ENCODE data around the gene MT1E.
A peak's percentile ranks its signal among the peaks of the same experiment; 100 is the strongest.
"Not testable (repeated sequence)": the region's sequence is repeated elsewhere in the genome, so short reads cannot be mapped to it uniquely, and the experiment has no call there.

MT1E gene

GRCh38 chr16:56625140-56625942 lies at the start of gene MT1E:
Gene MT1E, plus strand, starts transcription at chr16:56625781. Its CDS starts 71 bp downstream, at chr16:56625852.
- DNase-seq (ENCODE audit: low spot score) = peak; percentile 93
- H3K4me3 ChIP-seq = peak within 1 kb of the TSS; percentile 80
- TF ChIP-seq, protein P1, sequence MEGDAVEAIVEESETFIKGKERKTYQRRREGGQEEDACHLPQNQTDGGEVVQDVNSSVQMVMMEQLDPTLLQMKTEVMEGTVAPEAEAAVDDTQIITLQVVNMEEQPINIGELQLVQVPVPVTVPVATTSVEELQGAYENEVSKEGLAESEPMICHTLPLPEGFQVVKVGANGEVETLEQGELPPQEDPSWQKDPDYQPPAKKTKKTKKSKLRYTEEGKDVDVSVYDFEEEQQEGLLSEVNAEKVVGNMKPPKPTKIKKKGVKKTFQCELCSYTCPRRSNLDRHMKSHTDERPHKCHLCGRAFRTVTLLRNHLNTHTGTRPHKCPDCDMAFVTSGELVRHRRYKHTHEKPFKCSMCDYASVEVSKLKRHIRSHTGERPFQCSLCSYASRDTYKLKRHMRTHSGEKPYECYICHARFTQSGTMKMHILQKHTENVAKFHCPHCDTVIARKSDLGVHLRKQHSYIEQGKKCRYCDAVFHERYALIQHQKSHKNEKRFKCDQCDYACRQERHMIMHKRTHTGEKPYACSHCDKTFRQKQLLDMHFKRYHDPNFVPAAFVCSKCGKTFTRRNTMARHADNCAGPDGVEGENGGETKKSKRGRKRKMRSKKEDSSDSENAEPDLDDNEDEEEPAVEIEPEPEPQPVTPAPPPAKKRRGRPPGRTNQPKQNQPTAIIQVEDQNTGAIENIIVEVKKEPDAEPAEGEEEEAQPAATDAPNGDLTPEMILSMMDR (IDR thresholded peaks at IDR 0.05) = no peak
- H3K27ac ChIP-seq = peak within 1 kb of the TSS; percentile 94 to 96

DNA sequence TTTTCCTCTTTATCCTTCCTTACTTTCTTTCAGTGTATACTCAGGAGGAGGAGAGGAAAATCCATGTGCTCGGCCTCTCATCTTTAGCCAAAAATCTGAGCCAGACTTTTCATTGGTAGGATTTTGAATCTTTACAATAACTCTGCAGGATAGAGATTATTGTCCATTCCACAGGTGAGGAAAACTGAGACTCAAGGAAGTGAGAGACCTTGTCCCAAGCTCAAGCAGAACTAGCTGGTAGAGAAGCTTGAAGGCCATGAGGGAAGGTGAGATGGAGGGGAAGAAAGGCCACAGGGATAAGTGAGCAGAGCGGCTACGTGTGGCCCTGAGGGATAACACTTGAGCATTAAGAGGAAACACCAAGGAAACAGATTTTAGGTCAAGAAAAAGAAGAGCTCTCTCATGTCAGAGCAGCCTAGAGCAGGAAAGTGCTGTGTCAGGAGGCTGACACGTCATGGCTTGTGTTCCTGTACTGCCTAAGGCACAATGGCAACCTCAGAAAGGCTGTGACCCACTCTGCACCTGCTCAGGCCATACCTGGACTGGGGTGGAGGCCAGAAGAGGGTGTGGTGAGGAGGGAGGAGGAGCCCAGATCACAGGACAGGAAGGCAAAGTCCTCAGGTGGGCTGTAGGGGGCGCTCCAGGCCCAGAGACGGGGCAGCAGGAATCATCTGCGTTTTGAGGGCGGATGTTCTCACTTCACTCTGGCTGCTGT lies 48.8 kb upstream of the MT1E start:
- no peak for DNase-seq (ENCODE audit: low spot score)
- no peak overlapping the region for H3K27ac ChIP-seq
- H3K4me3 ChIP-seq = no peak overlapping the region
- TF ChIP-seq, protein P1 (IDR thresholded peaks at IDR 0.05) = peak; percentile 44

- Histone ChIP-seq H3K27ac (no peak overlapping the region), H3K4me3 (no peak overlapping the region)
- TF ChIP-seq, protein P1 (IDR thresholded peaks at IDR 0.05) = no peak
- no peak for DNase-seq (ENCODE audit: low spot score)
Measured at GRCh38 chr16:56577300-56577625, 48.3 kb upstream of the MT1E start.

GRCh38 chr16:56580391-56581048 lies 45.1 kb upstream of the MT1E start:
- no peak for DNase-seq (ENCODE audit: low spot score)
- H3K4me3 ChIP-seq = no peak overlapping the region
- TF ChIP-seq, protein P1 (IDR thresholded peaks at IDR 0.05) = no peak
- no peak overlapping the region for H3K27ac ChIP-seq

GRCh38 chr16:56582911-56583310 lies 42.7 kb upstream of the MT1E start:
- H3K4me3 ChIP-seq; DNase-seq (ENCODE audit: low spot score); H3K27ac ChIP-seq: not testable (repeated sequence)

DNA sequence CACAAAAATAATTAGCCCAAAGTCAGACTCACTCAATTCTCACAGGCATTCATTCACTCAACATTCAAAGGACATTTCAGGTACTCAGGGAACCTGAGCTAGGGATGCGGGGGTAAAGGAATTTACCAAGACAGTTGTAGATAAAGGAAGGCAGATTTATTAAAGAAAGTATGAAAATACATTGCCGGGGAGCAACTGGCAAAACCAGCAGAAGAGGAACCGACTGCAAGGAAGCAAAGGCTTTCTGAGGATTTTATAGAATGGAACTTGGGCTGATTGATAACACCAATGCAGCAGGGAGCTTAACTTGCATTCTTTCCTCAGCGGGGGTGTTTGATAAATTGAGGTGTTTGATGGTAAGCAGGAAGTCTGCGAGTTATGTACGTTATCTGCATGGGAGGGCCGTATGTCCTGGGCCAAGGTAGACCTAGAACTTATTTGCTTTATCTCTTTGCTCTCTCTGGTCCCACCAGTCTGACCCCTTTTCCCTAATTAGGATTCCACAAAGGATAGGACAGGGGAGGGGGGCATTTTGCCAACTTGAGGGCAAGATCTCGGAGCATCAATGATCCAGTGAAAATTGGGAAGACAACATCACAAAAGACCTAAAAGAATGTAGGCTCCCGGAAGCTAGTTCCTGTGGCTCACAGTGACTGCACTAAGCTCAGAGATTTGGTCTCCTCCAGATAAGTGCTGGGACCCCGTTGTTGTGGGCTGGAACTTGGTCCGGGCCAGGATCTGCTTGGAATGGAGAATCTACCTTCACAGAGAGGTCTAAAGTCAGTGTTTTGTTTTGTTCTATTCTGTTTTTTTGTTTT lies 42.0 kb upstream of the MT1E start:
- H3K4me3 ChIP-seq = no peak overlapping the region
- TF ChIP-seq, protein P1 (IDR thresholded peaks at IDR 0.05) = no peak
- DNase-seq (ENCODE audit: low spot score) = peak; percentile 38
- no peak overlapping the region for H3K27ac ChIP-seq

- peak; percentile 41 for DNase-seq (ENCODE audit: low spot score)
- TF ChIP-seq, protein P1 (IDR thresholded peaks at IDR 0.05) = no peak
- no peak overlapping the region for H3K27ac ChIP-seq
- no peak overlapping the region for H3K4me3 ChIP-seq
Measured at GRCh38 chr16:56584276-56584675, 41.3 kb upstream of the MT1E start.

Measured in coronary artery (tissue), 2 donors.